ENCODE measurements around the gene CA5A.
"Not testable (repeated sequence)": the region's sequence is repeated elsewhere in the genome, so short reads cannot be mapped to it uniquely, and the experiment has no call there.

The CA5A gene

DNA sequence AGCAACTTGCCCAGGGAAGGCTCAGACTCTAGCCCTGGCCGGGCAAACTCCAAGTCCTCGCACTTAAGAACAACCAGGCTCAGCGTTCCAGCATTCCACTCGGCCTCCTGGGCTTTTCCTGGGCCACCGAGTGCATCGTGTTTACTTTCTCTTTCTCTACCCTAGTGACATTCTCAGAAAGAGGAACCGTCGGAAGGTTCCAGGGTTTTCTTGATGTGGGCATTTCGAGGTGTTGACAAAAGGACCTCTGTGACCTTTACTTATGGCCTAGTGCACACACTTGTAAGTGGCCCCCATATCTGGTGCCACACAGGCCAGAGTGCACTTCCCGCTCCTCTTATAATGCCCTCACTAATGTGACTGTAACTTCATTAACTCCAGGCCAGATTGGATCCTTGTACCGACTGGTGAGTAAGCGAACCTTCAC is 11.8 kb upstream of the CA5A start:
- DNase-seq (ENCODE audit: low read depth in 2 of 2), result no peak

DNA sequence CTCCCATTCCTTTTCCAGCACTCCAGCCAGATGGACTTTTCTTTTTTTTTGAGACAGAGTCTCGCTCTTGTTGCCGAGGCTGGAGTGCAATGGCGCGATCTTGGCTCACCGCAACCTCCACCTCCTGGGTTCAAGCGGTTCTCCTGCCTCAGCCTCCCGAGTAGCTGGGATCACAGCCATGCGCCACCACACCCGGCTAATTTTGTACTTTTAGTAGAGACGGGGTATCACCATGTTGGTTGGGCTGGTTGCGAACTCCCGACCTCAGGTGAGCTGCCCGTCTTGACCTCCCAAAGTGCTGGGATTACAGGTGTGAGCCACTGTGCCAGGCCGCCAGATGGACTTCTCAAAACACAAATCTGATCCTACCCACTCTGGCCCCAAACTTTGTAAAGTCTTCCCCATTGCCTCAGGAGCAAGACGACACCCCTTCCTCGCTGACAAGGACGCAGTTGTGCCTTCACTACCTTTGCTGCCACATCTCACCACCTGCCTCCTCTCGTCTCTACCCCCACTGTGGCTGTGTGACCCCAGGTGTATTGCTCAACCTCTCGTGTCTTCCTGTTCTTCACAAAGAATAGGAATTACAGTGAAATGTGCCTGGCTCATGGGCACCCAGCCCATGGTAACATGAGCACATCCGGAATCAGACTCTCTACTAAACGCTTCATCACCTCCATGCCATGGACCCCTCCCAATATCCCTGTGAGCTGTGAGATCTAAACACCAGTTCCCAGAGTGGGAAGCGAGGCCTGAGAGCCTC is 11.2 kb upstream of the CA5A start:
- DNase-seq (ENCODE audit: low read depth in 2 of 2), result no peak

DNA sequence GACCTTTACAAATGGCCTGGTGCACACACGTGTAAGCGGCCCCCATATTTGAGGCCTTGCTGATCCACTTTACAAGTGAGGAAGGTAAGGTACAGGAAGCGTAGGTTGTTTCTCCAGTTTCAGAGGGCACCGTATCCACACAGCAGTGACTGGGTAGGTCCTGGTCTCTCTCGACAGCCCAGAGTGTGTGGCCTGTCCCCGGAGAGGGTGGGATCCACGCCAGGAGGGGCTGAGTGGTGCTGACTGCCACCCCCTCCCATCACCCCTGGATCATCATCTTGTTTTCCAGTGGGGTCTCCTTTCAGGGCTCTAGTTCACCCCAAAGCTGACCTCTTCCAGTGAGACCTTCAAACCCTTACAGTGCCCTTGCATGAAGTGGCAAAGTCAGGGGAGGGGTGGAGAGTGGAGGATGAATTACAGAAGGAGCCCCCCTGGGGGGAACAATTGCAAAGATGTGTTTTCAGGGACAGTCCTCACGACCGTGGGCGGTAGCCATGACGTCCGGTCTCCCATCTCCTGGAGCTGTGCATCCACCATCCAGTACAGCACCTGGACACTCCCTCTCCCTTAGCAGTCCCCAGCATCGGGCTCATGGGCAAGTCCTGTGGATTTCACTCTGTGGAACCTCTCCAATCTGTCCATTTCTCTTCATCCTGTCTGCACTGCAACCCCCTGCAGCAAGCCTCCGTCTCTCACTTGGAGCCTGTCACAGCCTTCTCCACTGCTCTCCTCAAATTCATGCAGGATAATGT is 10.4 kb upstream of the CA5A start:
- DNase-seq (ENCODE audit: low read depth in 2 of 2), result no peak

DNA sequence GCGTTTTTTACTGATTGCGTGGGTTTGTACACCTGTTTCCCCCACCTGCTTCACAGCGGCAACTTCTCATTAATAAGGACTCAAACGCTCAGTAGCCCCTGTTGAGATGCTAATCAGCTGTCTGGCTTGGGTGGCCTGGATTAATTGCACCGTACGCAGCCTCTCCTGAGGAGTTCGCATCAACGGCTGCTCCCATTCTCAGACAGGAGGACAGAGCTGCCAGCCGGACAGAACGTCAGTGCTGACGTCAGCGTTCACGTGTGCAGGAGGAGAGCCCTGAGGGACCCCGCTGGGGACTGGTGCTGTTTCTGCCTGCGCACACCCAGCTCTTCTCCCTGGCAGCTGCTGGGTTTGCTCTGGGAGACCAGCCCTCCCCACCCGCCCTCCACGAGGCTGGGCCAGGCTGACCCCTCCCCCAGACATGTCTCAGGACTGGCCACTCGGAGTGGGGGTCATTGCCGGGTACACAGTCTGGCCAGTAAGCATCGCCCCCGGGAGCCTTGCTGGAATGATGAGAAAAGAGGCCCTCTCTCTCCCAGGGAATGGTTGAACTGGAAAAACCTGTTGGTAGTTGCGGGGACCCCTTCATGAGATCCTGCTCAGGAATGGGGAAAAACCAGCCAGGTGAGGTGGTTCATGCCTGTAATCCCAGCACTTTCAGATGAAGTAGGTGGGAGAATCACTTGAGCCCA is 9.2 kb upstream of the CA5A start:
- no peak for DNase-seq (ENCODE audit: low read depth in 2 of 2)

DNA sequence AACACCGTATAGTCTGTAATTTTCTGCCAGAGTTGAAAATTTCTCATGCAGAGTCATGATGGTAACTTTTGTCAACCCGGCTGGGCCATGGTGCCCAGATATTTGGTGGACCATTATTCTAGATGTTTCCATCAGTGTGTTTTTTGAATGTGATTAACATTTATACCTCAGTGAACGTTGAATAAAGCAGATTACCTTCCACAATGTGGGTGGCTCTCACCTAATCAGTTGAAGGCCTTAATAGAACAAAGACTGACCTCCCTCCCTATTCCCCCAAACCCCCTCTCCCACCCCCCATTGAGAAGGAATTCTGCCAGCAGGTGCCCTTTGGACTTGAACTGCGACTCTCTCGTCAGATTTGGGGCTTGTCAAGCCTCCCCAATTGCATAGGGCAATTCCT is 6.4 kb upstream of the CA5A start:
- DNase-seq (ENCODE audit: low read depth in 2 of 2), result no peak

DNA sequence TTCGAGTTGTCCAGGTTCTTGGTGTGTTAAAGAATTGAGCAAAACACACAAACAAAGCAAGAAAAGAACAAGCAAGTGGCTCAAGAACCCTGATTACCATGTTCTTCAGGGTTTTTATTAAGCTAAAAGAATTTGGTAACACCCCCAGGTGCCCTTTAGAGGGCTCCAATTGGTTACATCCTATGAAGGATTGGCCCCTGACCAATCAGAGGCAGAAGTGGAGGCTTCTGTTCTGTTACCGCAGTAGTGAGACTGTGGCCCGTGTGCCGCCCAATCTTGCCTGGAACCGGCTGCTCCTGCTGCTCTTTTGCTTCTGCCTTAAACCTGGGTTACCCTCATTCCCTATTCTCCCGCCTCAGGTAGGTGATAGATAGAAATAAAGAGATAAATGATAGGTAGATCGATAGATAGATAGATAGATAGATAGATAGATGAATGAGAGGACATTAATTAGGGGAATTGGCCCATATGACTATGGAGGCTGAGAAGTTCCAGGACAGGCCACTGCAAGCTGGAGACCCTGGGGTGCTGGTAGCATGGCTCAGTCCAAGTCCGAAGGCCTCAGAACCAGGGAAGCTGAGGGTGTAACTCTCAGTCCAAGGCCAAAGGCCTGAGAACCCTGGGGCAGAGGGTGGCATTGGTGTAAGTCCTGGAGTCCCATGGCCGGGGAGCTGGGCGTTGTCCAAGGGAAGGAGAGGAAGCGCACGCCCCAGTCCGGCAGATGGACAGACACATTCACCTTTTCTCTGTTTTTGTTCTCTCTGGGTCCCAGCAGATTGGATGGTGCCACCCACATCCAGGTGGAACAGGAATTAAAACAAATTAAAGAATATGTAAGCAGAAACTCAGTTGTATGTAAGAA is 3.5 kb upstream of the CA5A start:
- DNase-seq (ENCODE audit: low read depth in 2 of 2), result no peak

DNA sequence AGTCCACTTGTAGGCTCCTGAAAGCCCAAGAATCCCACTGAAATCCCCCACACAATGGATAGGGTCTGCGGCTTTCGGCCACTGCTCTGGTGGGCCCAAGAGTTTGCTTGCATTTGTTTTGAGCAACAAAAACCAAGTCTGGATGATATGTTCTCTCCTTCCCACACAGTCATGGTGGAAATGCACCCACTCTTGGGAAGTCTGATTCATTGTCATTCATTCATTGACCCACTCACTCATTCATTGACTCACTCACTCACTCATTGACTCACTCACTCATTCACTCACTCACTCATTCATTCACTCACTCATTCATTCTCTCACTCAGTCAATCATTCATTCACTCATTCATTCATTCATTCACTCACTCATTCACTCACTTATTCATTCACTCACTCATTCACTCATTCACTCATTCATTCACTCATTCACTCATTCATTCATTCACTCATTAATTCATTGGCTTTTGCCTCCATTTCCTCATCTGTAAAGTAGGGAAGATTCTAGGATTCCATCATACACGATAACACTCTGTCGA is 2.2 kb upstream of the CA5A start:
- no peak for DNase-seq (ENCODE audit: low read depth in 2 of 2)

DNA sequence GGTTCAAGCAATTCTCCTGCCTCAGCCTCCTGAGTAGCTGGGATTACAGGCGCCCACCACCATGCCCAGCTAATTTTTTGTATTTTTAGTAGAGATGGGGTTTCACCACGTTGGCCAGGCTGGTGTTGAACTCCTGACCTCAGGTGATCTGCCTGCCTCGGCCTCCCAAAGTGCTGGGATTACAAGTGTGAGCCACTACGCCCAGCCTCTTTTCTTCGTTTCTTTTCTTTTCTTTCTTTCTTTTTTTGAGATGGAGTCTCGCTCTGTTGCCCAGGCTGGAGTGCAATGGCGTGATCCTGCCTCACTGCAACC is 858 bp upstream of the CA5A start:
- not testable (repeated sequence) for DNase-seq (ENCODE audit: low read depth in 2 of 2)

DNA sequence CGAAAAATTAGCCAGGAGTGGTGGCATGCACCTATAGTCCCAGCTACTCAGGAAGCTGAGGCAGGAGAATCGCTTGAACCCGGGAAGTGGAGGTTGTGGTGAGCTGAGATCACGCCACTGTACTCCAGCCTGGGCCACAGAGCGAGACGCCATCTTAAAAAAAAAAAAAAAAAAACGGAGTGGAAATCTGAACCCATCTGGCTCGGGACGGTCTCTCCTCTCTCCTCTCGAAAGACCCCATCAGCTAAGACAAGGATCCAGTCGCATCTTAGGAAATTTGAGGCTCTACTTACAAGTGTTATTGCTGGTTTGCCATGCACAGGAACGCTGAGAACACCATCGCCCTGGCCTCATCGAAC is 334 bp downstream of the CA5A start:
- DNase-seq (ENCODE audit: low read depth in 2 of 2), result not testable (repeated sequence)

DNA sequence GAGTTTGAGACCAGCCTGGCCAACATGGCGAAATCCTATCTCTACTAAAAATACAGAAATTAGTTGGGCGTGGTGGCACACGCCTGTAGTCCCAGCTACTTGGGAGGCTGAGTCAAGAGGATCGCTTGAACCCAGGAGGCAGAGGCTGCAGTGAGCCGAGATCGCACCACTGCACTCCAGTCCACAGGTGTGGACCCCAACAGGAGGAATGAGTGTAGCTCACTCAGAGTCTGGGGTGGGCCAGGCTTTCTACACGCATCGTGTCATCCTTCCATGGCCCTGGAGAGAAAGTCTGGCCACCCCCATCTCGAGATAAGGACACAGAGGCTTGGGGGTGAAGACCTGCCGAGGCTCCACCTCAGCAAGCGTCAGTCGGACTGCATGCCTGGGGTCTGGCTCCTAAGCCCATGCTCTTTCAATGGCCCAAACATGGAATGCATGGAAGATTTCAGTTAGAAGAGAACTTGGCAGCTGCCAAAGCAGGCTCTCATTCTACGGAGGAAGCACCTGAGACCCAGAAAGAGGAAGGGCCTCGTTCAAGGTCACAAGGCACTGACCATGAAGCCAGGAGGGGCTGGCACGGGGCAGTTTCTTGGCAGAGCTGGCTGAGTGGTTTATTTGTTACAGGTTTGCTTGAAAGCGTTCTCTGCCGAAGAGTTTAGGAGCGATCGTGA is 1.4 kb downstream of the CA5A start:
- not testable (repeated sequence) for DNase-seq (ENCODE audit: low read depth in 2 of 2)

DNA sequence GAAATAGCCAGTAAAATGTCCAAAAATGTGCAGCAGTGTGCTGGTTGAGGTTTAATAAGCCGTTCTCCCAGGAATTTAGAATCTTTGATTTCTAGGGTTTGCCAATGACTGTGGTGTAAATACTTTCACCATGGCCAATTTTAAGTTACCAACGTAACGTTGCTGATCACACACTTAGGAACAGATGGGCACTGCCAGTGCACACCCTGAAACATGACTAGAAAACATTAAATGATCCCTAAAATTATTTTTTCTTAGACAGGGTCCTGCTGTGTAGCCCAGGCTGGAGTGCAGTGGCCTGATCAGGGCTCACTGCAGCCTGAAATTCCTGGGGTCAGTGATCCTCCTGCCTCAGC is 3.2 kb downstream of the CA5A start:
- no peak for DNase-seq (ENCODE audit: low read depth in 2 of 2)

DNA sequence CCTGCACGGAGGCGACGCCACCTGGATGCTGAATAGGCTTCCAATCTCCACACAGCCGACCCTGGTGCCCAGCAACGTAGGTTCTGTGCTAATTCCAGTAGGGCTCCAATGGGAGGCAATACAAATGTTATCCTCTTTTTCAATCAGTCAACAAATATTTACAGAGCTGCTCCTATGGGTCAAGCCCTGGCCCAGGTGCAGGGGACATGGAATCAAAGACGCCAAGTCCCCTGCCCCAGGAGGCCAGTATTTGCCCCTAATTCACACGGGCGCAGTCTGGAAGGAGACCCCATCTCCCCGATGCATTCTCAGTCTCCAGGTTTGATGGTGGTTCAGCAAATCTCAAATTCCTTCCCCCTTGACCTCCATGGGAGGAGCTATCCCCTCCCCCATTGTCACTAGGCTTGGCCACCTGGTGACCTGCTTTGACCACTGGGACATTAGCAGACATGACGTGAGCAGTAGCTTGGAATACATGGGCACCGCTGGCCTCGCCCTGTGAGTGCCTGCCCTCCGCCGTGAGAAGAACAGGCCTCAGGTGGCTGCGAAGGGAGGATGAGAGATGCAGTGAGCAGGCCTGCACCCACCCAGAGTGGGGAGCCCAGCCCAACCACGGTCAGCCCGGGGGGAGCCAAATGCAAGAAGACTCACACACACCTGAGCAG is 3.7 kb downstream of the CA5A start:
- not testable (repeated sequence) for DNase-seq (ENCODE audit: low read depth in 2 of 2)

DNA sequence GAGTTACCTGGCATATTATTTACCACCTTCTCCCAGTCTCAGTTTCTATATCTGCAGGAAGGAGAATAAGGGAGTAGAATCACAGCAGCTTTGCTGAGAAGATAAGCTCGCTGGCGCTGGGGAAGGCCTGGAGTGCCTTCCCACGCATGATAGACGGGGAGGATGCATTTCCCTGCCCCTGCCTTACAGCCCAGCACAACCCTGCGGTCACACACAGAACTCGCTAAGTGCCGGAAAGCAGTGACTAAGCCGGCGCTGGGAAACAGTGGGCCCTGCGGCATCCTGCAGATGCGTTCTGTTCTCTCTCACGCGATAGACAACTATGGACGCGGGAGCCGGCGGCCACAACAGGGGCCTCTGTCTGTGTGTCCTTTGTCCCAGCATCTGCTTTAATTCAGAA is 4.8 kb downstream of the CA5A start:
- no peak for DNase-seq (ENCODE audit: low read depth in 2 of 2)

DNA sequence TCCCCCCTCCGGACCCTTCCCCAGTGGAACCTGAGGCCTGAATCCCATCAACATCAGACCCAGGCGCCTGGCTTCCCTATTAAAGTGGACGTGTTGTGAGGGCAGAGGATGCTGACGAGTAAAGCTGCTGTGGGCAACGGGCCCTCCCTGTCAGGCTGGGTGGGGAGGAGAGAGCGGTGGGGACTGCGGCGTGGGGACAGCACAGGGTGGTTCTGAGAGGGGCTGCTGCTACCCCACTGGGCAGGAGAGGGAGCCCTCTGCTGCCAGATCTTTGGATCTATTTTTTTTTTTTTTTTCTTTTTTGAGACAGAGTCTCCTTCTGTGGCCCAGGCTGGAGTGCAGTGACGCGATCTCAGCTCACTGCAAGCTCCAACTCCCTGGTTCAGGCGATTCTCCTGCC is 5.9 kb downstream of the CA5A start:
- DNase-seq (ENCODE audit: low read depth in 2 of 2), result no peak

DNA sequence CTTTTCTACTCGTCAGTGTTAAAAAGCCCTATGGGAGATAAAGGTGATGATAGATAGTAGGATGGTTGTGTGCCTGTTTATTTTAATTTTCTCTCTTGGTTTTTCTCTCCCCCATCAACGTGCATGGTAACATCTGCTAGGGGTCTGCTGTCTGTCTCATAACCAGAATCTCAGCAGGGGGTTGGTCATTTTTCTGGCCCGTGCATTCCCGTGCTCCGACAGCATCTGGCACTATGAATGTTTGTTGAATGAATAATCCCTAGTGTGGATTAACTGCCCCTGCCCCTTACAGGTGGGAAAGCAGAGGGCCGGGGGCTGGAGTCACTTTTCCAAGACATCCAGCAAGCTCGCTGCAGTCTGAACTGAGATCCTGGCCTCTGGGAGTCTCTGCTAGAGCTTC is 6.3 kb downstream of the CA5A start:
- peak in 1 of 2 experiments; percentile 15 for DNase-seq (ENCODE audit: low read depth in 2 of 2)

DNA sequence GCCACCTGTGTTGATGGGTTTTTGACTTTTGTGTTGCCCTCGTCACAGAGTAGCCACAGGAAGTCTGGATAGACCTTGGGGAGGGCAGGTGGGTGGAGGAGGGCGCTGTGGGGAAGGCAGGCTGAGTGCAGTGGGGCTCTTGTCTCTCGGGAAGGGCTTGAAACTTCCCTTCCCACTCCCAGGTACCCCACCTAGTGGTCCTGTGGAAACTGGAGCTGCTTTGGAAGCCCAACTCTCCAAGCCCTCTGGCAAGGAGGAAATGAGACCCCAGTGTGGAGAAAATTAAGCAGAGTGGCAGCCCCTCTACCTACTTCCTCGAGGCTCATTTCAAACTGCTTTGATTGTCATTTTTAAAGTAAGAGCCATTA is 9.2 kb downstream of the CA5A start:
- no peak for DNase-seq (ENCODE audit: low read depth in 2 of 2)

DNA sequence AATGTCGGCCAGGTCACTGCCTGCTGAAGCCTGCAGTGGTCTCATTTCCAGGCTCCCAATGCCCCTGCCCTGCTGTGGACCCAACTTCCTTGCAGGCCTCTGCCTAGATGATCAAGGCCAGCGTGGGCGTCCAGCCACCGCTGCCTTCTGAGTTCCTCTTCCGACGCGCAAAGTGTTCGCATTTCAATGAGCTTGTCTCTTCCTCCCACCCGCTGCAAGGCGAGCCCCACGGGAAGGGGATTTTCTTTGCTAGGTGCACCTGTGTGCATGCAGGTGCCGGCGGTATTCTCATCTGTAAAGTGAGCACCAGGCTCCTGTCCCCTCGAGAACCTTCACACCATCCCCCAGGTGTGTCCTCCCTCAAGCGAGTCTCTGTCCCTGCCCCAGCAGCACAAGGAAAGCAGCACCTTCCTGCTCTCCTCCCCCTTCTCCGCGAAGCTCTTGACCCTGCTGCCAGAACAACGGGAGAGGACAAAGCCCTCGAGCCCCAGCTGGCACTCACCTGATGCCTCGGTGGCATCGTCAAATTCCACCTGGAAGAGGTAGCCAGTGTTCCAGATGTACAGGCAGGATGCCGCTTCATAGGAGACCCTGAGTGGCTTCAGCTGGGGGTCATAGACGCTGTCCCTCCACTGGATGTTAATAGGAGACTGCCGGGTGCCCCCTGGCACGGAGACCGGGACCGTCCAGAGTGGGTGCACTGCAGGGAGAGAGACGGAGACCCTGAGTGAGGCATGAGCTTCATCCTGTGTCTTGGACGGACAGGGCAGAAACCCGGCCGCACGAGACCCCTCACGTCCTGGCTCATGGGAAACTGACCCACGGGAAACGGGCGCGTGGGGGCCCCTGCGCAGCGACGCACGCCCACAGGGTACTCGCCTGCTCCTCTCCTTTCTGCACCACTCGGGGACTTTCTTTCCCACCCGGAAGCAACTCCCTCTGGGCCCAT is 9.8 kb downstream of the CA5A start:
- no peak for DNase-seq (ENCODE audit: low read depth in 2 of 2)

DNA sequence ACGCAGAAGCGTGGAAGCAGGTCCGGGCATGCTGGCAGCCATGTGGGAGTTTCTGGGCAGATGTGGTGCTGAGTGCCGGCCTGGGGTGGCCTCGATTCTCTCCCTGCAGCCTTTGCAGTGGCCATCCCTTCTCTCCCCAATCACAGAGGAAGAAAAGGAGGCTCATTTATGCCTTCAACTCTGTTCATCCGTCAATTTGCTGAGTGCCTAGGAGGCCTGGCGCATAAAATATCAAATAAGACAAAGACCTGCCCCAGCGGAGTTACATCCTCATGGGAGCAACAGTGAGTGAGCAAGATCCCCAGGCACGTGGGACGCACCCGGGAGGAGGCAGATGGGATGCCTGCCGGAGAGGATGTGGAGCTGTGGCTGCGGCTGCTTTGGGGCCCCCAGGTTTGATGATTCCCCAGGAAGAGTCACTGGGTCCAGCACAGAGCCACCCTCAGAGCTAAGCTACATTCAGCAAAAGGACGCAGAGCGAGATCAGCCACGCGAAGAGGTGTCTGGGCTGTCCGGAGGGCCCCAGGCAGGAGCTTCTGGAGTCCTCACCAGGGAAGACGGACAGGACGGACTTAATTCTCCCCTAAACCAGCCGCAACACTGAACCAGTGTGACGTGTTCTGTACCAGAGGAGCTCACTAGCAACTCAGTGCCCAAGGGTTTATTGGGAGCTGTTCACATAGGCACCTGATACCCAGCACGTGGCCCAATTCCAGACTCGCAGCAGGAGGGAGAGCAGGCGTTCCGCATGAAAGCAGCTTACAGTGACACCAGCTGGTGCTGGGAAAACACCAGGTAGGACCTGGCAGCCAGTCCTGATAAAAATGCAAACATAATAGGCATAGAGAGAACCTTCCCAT is 11.3 kb downstream of the CA5A start:
- no peak for DNase-seq (ENCODE audit: low read depth in 2 of 2)

All from fibroblast of skin of left biceps (primary cell).